C4-2B (cell line): Measurements from ENCODE around the gene PCSK1N.

Experiments
- ZFX ChIP-seq: fragments of 450-650 bp; IDR thresholded peaks from 2 replicates; pipeline ENCODE4 v1.6.1; 2017
- TF ChIP-seq, protein P1 (sequence below): fragments of 450-650 bp; conservative IDR thresholded peaks from 2 replicates; pipeline ENCODE4 v1.5.1; 2017; ENCODE audit warnings: mild to moderate bottlenecking

DNA sequence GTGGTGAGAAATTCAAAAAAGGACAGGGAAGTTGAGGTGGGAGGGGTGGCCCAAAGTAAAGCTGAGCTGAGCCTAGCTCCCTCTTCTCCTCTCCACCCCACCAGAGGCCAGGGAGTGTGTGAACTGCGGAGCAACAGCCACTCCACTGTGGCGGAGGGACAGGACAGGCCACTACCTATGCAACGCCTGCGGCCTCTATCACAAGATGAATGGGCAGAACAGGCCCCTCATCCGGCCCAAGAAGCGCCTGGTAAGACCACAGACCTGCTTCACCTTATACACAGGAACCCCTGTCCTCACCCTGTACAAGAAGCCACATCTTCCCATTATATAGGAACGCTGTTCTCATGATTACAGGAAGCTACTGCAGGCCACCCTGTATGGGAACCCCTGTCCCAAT, 43.2 kb downstream of the PCSK1N start:
- TF ChIP-seq, protein P1, sequence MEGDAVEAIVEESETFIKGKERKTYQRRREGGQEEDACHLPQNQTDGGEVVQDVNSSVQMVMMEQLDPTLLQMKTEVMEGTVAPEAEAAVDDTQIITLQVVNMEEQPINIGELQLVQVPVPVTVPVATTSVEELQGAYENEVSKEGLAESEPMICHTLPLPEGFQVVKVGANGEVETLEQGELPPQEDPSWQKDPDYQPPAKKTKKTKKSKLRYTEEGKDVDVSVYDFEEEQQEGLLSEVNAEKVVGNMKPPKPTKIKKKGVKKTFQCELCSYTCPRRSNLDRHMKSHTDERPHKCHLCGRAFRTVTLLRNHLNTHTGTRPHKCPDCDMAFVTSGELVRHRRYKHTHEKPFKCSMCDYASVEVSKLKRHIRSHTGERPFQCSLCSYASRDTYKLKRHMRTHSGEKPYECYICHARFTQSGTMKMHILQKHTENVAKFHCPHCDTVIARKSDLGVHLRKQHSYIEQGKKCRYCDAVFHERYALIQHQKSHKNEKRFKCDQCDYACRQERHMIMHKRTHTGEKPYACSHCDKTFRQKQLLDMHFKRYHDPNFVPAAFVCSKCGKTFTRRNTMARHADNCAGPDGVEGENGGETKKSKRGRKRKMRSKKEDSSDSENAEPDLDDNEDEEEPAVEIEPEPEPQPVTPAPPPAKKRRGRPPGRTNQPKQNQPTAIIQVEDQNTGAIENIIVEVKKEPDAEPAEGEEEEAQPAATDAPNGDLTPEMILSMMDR: no peak
- no peak for TF ChIP-seq ZFX
